SH-SY5Y (cell line): Measurements from ENCODE around the gene PLCD4.

Experiments used
- GATA2 ChIP-seq: IDR thresholded peaks from 2 replicates; pipeline ENCODE4 v1.6.1; 2011; ENCODE audit warnings: mild to moderate bottlenecking, low read depth, low read length
- GATA3 ChIP-seq: IDR thresholded peaks from 2 replicates; pipeline ENCODE4 v1.6.1; 2011; ENCODE audit warnings: low read depth, mild to moderate bottlenecking, low read length, moderate library complexity

The PLCD4 gene

DNA sequence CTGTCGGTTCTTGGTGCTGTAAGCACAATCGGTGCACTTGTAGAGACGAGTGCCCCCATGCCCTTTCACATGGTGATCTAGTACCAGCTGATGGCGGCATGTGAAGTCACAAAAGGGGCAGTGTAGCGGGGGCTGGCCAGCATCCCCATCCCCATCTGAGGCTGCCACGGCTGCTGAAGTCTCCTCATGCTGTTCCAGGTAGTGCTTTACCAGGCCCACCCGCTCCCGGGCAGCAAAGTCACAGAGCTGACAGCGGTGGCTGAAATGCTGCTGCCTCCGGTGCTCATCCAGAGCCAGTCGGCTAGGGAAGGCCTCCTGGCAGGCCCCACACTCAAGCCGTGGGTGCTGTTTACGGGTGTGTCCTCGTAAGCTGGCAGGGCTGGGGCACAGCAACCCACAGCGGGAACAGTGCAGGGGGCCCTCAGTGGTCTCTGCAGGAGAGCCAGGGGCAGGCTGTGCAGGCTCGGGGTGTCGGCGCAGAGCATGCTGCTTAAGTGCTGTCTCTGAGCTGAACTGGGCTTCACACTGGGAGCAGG, 34.5 kb downstream of the PLCD4 start:
- no peak for TF ChIP-seq GATA3
- TF ChIP-seq GATA2 = no peak

DNA sequence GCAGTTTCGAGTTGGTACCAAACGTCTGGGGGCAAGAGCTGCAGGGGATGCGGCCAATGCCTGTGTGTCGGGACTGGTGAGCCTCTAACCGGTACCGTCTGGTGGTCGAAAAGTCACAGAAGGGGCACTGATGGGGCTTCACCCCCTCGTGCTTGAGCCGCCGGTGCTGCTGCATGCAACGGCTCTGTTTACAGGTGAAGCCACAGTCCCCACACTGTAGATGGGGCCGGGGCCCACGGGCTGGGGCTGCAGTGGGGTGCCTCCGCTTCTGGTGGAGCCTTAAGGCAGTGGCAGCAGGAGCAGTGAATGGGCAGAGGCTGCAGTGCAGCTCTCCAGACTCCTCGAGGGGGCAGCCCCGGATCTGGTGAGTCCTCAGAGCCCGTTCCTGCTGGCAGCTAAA, 35.1 kb downstream of the PLCD4 start:
- TF ChIP-seq GATA2 (no peak), GATA3 (no peak)

DNA sequence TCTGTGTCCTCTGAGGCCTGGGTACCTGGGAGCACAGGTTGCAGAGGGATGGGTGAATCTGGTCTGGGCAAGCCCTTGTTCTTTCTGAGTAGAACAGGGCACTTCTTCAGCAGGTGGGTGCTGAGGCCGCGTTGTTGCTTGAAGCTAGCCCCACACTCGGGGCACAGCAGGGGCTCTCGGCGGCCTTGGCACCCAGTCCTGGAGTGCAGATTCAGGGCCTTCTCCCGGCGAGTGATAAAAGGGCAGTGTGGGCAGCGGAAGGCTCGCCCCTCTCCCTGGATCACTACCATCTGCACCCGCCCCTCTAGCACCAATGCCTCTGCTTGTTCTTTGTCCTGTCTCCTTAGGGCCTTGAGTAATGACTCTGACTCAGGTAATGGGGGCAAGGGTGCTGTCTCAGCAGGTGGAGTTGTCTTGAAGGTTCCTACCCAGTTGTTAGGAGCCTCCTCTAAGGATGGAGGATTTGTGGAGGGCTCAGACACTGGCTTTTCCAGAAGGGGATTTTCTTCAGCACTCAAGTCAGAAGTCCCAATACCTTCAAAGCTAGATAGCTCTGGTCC, 36.1 kb downstream of the PLCD4 start:
- TF ChIP-seq GATA2 (no peak), GATA3 (no peak)

DNA sequence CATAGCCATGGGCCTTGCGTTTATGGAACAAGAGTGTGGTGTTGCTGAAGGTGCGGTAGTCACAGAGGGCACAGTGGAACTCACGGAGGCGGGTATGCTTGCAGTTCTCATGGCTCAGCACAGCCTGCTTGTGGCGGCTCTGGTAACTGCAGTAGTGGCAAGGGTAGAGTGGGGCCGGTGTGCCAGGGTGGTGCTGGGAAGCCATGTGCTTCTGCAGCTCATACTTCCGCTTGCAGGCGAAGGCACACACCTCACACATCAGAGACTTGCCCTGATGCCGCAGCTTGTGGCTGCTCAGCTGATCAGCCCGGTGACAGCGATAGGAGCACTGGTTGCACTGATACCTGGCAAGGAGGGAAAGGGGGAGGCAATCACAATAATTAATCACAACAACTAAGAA, 37.0 kb downstream of the PLCD4 start:
- TF ChIP-seq GATA3 (no peak), GATA2 (no peak)

DNA sequence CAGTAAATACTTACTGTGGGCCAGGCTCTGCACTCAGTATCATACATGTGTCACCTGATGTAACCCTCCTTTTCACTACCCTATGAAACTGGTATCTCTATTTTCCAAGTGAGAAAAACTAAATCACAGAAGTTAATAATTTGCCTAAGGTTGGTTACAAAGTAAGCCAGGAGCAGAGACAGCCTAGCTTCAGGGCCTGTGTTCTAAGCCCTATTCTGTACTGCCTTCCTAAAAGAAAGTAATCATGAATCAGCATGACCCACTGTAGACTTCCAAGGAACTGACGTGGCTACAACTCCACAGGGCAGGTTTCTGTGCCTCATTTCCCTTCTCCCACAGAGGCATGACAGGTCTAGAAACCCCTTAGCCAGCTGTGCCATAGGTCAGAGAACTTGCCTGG, 37.4 kb downstream of the PLCD4 start:
- no peak for TF ChIP-seq GATA3
- TF ChIP-seq GATA2 = no peak

DNA sequence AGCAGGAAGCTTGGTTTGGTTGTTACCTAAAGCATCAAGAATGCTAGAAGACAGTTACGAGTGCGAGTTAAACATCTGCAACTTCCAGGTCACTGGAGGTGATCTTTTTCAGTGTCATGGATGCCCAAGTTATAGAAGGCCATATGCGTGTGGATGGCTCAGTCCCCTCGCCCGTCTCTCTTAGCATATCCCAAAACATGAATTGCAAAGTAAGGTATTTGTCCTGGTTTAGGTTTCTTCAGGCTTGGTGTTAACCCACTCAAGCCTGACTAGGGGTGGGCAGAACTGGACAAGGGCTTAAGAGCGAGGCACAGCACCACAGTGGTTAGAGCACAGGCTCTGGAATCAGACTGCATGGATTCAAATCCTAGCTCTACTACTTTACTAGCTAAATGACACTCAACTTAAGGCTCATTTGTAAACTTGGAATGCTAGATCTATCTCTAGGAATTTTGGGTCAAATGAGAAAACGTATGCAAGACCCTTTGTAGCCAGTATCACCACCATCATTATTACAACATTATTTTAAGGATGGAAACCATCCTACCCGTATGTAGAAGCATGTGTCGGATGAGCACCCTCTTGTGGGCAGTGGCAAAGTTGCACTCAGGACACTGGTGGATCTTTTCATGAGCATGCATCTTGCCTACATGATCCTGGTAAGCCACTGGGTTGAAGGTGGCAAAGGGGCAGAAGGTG, 40.5 kb downstream of the PLCD4 start:
- TF ChIP-seq GATA3 (no peak), GATA2 (no peak)

DNA sequence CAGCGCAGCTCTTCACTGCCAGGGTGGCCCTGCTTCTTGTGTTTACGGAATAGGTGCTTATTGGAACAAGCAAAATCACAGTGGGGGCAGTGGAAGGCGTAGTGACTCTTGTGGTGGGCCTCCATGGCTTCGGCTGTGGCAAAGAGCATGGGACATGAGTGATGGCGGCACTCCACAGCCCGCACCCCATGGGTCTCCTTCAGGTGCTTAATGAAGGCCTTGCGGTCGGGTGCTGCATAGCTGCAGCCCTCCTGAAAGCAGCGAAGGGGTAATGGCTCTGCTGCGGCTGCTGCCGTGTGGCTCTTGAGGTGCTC, 41.0 kb downstream of the PLCD4 start:
- TF ChIP-seq GATA3 = no peak
- no peak for TF ChIP-seq GATA2

DNA sequence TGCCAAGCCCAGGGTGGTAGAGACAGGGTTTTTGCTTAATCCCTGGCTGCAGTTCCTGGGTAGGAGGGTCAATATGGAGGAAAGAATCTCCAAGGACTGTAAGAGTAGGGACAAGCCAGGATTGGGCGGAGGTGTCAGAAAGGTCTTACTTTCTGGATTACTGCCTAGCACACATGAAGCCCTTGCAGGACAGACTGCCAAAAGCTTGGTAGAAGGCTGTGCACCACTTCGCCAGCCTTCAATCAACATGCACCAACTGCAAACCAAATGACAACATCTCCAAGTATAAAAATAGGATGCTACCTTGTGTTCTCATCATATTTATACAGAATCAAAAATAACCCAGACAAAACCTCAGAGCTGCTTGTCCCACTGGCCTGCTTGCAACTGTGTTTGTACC, 48.1 kb downstream of the PLCD4 start:
- no peak for TF ChIP-seq GATA3
- no peak for TF ChIP-seq GATA2

DNA sequence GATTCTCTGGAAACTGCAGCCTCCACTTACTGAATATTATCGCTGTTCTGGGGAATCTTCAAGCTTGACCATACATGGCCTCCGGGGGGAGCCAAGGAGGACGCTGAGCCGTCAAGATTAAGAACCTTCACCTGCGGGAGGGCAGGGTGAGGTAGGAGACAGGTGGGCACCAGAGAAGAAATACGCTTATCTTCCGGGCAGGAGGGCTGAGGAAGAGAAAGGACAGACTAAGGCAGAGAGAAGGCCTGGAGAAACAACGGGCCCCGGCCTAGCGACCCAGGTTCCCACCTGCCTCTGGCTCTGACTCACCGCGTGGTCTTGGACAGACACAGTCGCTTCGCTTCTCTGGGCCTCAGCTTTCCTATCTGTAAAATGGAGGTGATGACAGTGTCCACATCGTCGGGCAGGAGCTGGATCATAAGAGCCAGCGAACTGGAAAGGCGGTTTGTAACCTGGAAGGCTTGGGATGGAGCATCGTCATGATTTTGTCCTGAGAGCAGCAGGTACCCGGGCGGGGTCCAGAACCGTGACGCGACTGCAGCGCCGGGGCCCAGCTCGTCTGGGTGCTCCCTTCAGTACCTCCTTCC, 51.1 kb downstream of the PLCD4 start:
- no peak for TF ChIP-seq GATA2
- no peak for TF ChIP-seq GATA3

DNA sequence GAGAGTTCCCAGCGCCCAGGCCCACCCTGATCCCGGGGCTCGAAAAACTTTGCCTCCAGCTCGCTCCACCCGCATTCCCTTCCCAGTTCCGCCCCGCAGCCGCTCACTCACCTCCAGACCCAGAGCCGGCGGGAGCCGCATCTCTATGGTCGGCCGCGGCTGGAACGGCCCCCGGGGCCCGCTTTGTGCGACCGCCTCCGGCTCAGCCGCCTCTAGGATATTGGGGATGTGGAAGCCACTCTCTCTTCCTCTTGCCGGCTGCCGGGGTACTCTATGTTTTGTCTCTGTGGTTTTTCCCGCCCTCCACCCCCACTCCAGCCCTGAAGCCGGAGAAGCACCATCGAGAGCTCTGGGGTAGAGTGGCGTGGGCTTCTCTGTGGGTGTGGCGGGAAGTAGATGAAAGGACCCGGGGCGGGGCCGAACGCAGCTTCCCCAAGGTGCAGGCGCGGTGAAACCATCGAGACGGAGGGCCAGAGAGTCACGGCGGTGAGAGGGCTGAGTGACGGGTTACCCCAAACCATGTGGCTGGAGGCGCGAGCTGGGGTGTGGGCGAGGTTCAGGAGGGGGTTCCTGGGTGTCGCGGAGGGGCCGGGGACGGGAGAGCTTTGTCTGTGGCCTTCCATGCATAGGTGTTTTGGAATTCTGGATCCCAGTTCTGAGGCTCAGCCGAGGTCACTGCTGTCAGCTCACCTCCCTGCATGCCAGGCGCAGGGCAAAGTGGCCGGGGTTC, 51.7 kb downstream of the PLCD4 start, which contains the start of the genes BCS1L and ZNF142:
Gene BCS1L (plus strand): TSS at position 426 of the 730 bp plus-strand sequence. CDS start 1,305 bp downstream, outside the sequence.
Gene ZNF142 (minus strand): TSS at position 366 of the 730 bp plus-strand sequence. CDS start 3,194 bp downstream, outside the sequence.
- TF ChIP-seq GATA3 = no peak
- no peak for TF ChIP-seq GATA2

DNA sequence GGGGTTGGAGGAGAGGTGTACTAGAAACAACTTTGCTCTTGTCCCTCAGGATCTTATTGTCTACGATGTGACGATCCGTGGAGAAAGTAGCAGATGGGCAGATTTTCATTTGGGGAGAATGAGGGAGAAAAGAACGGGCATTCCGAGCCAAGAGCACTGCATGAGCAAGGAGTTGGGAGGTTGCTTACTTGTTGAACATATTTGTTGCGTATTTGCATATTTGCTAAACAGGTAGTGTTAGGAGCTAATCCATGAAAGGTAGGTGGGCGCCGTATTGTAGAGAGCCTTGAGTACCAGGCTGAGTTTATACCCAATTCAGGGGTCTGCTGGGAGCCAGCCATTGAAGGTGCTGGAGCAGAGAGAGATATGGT, 52.3 kb downstream of the PLCD4 start:
- TF ChIP-seq GATA3 (no peak), GATA2 (no peak)

DNA sequence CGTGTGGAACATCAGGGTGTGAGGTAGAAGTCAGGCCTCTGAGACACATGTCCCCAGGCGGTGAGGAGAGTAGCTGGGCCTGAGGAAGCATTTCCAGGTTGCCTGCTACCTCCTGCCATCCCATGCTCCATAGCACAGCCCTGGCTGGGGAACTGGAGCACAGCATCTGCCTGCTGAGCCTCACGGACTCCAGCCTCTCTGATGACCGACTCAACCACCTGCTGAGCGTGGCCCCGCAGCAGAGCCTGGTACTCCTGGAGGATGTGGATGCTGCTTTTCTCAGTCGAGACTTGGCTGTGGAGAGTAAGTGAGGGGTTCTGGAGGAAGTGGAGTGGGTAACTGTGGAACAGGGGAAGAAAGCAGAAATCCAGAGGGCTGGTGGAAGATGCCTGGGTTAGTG, 54.7 kb downstream of the PLCD4 start:
- TF ChIP-seq GATA2 = no peak

DNA sequence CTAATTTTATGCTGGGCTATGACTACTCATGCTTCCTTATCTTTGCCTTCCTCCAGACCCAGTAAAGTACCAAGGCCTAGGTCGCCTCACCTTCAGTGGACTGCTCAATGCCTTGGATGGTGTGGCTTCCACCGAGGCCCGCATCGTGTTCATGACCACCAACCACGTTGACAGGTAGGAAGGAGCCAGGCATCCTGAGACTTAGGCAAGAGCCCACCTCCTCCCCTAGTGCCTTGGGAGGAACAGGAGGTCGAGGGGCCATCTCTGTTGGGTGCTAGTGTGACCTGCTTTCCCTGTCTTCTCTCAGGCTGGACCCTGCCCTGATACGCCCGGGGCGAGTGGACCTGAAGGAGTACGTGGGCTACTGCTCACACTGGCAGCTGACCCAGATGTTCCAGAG, 55.1 kb downstream of the PLCD4 start:
- no peak for TF ChIP-seq GATA2
- no peak for TF ChIP-seq GATA3

DNA sequence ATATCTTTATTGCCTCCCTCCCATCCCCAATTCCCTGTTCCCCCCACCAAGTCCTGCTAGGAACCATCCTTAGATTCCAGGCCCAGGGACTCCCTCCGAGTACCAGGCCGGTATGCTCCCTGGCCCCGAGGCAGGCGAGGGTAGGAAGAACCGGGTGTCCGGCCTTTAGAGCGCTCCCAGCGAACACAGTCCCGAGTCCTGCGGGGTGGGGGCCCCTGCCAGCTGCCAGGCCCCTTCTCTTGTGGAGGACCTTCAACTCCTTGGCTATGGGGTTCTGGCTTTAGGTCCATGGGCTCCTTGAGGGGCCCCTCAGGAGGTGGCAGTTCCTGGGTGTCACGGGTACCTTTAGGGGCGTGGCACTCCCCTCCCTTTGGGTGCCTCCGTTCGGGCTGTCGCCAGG, 56.2 kb downstream of the PLCD4 start:
- TF ChIP-seq GATA2 = no peak
- no peak for TF ChIP-seq GATA3
